HepG2 (cell line): Measurements from ENCODE around the gene TOX2. TPM values are rescaled to one million over a fixed set of nuclear protein-coding genes. Genes with fewer than 3 reads are reported as not detected.
A peak's percentile ranks its signal among the peaks of the same experiment; 100 is the strongest.

Experiments used
- ATAC-seq: fragments of 200-7000 bp; cut with Tn5 transposase; 3 replicates; pipeline ENCODE4 v1.9.1; 2020; ENCODE audit warnings: mild to moderate bottlenecking, moderate library complexity
- BruUV-seq: library from RNA; stranded (reverse); fragments of 400-500 nt; replicated peaks from 2 replicates; lab custom pipeline; 2021; lab: Mats Ljungman, UMichigan
- CTCF ChIA-PET: fragments of 300-600 bp; formaldehyde crosslinking; extraction: SDS; loops from one replicate; lab custom pipeline; 2021; ENCODE audit warnings: low total read pairs, inconsistent platforms, low intra/inter-chr PET ratio; lab: Yijun Ruan, JAX
- POLR2A ChIA-PET: fragments of 350-600 bp; sonication (Branson Sonifier 250); formaldehyde crosslinking; loops from one replicate; lab custom pipeline; 2020; ENCODE audit warnings: antibody characterized with exemption, inconsistent platforms; lab: Yijun Ruan, JAX
- DNase-seq: peaks from one replicate; pipeline ENCODE4 v3.0.0-alpha.2; 2015; ENCODE audit warnings: low spot score
- FAIRE-seq: peaks from 3 replicates; lab custom pipeline; 2011; peaks lifted over from hg19 to GRCh38; lab: Jason Lieb, UNC
- H2AFZ ChIP-seq: one replicate; pipeline ENCODE4 v1.6.1; 2011; ENCODE audit warnings: low read length, inconsistent platforms
- H3K27ac ChIP-seq: fragments of 300-600 bp; 3 replicates; pipeline ENCODE4 v1.8.0; 2011; ENCODE audit warnings: mixed run types, mild to moderate bottlenecking, mixed read lengths, low read length, inconsistent platforms; ENCODE audit not compliant: insufficient read depth; ENCODE audit errors: extremely low read length
- H3K27me3 ChIP-seq, 2 experiments: fragments of 200-600 bp in 1 of 2; 2 replicates in 1 of 2; 3 replicates in 1 of 2; pipeline versions ENCODE4 v1.6.0 to v1.8.0; 2011; ENCODE audit warnings: low read length in 2 of 2, mild to moderate bottlenecking in 2 of 2, moderate library complexity in 2 of 2, inconsistent platforms in 1 of 2; ENCODE audit not compliant: insufficient read depth in 2 of 2, control insufficient read depth in 1 of 2
- H3K36me3 ChIP-seq, 2 experiments: fragments of 200-600 bp in 1 of 2; replicated peaks in 1 of 2; 2 replicates in 1 of 2; 3 replicates in 1 of 2; pipeline versions ENCODE4 v1.5.1 to v1.8.0; 2011; ENCODE audit warnings: low read length in 2 of 2, inconsistent platforms in 1 of 2; ENCODE audit not compliant: insufficient read depth in 2 of 2, control insufficient read depth in 1 of 2
- H3K4me1 ChIP-seq: 2 replicates; pipeline ENCODE4 v1.5.1; 2012; ENCODE audit warnings: low read length, inconsistent platforms; ENCODE audit not compliant: insufficient read depth
- H3K4me2 ChIP-seq: 2 replicates; pipeline ENCODE4 v1.6.0; 2011; ENCODE audit warnings: low read depth, low read length, inconsistent platforms
- H3K4me3 ChIP-seq, 3 experiments: fragments of 200-600 bp in 1 of 3; sonication (generic), shearing (Covaris generic) in 1 of 3; replicated peaks in 1 of 3; 2 replicates each; pipeline ENCODE4 v1.5.1; 2011 to 2016; ENCODE audit warnings: low read length in 3 of 3, inconsistent platforms in 2 of 3, low read depth in 2 of 3, mild to moderate bottlenecking in 2 of 3, control low read depth in 1 of 3, mixed read lengths in 1 of 3; ENCODE audit not compliant: insufficient read depth in 1 of 3
- H3K79me2 ChIP-seq: one replicate; pipeline ENCODE4 v1.6.1; 2011; ENCODE audit warnings: low read length, inconsistent platforms; ENCODE audit not compliant: insufficient read depth
- H3K9ac ChIP-seq: 2 replicates; pipeline ENCODE4 v1.6.0; 2011; ENCODE audit warnings: mild to moderate bottlenecking, low read depth, low read length, inconsistent platforms; ENCODE audit not compliant: insufficient read depth
- H3K9me3 ChIP-seq: 2 replicates; pipeline ENCODE4 v1.5.1; 2012; ENCODE audit warnings: mild to moderate bottlenecking, low read length
- H4K20me1 ChIP-seq: 2 replicates; pipeline ENCODE4 v1.6.0; 2011; ENCODE audit warnings: inconsistent platforms, mild to moderate bottlenecking, low read length, moderate library complexity; ENCODE audit not compliant: insufficient read depth
- BATF2 ChIP-seq: sonication (generic); formaldehyde crosslinking; IDR thresholded peaks from 2 replicates; pipeline ENCODE4 v1.8.0; 2022; ENCODE audit warnings: mild to moderate bottlenecking, missing genetic modification reagents, moderate library complexity
- CEBPB ChIP-seq: IDR thresholded peaks from 2 replicates; pipeline ENCODE4 v1.6.1; 2011; ENCODE audit warnings: low read depth, low read length, improper control_type of control experiment, borderline replicate concordance
- EZH2 ChIP-seq: conservative IDR thresholded peaks from 2 replicates; pipeline ENCODE4 v1.6.1; 2012; ENCODE audit warnings: mild to moderate bottlenecking, low read depth, low read length, moderate library complexity
- FOXP1 ChIP-seq, 2 experiments: fragments of 450-650 bp in 1 of 2; IDR thresholded peaks; 2 replicates each; pipeline ENCODE4 v1.6.1; 2017 to 2018; ENCODE audit warnings: antibody characterized with exemption in 1 of 2
- JARID2 ChIP-seq: sonication (generic); formaldehyde crosslinking; IDR thresholded peaks from 2 replicates; pipeline ENCODE4 v1.8.1; 2023; ENCODE audit warnings: missing genetic modification reagents, inconsistent platforms; ENCODE audit not compliant: insufficient replicate concordance
- MED1 ChIP-seq: sonication (generic); formaldehyde crosslinking; IDR thresholded peaks from 2 replicates; pipeline ENCODE4 v1.4.0; 2020; ENCODE audit warnings: missing genetic modification reagents
- PHF8 ChIP-seq: sonication (generic); formaldehyde crosslinking; IDR thresholded peaks from 2 replicates; pipeline ENCODE4 v1.5.0; 2020; ENCODE audit warnings: missing genetic modification reagents
- TCF7 ChIP-seq: sonication (generic); IDR thresholded peaks from 2 replicates; pipeline ENCODE4 v1.6.1; 2016; ENCODE audit warnings: antibody characterized with exemption, low read depth
- ZNF441 ChIP-seq: sonication (generic); formaldehyde crosslinking; IDR thresholded peaks from 2 replicates; pipeline ENCODE4 v1.7.0; 2021; ENCODE audit warnings: missing genetic modification reagents, borderline replicate concordance
- WGBS: methylation state at CpG from one replicate; pipeline ENCODE4 v1.1.6; 2017; ENCODE audit warnings: low lambda C conversion rate; 5-methylcytosine and 5-hydroxymethylcytosine counted together
- in situ Hi-C: cut with HindIII; loops from 2 replicates; pipeline ENCODE4 v1.10.0; 2017; ENCODE audit warnings: low pct_unique_long_range_greater_than_20kb; ENCODE audit not compliant: extremely low pct_ligation_motif_present
- intact Hi-C: fragments of 100-400 bp; cut with micrococcal nuclease; formaldehyde crosslinking; loops from one replicate; pipeline ENCODE4 v1.10.0; 2022; ENCODE audit not compliant: unreplicated experiment
- polyA plus RNA-seq, 8 experiments: library from polyadenylated mRNA; depleted of rRNA in 3 of 8; stranded (reverse) in 7 of 8; unstranded in 1 of 8; fragments of >200 nt; fragmentation: Illumina TruSeq in 4 of 8; extraction: Trizol in 4 of 8; gene quantifications; 2 replicates each; pipeline versions ENCODE4 v1.2.1 to v1.2.3, GENCODE V29; 2011 to 2016; ENCODE audit warnings: low read depth in 4 of 8, missing spikeins in 1 of 8, mixed read lengths in 1 of 8; ENCODE audit not compliant: insufficient read depth in 1 of 8
- total RNA-seq, 5 experiments: library from RNA; depleted of rRNA; stranded (reverse); fragments of >200 nt; fragmentation: Illumina TruSeq; extraction: Trizol; gene quantifications; 2 replicates each; pipeline ENCODE4 v1.2.3, GENCODE V29; 2016; ENCODE audit warnings: low read depth in 1 of 5

The TOX2 gene
- total and polyA plus RNA-seq, 2 of the 13 experiments (the other 11 are each of a cell fraction or from before 2014, with no cell fraction given) = not detected

GRCh38 chr20:43979576-43980105 is 65.0 kb downstream of the TOX2 start:
- in situ Hi-C loops = no loop called here
- no TSS peak for BruUV-seq

DNA sequence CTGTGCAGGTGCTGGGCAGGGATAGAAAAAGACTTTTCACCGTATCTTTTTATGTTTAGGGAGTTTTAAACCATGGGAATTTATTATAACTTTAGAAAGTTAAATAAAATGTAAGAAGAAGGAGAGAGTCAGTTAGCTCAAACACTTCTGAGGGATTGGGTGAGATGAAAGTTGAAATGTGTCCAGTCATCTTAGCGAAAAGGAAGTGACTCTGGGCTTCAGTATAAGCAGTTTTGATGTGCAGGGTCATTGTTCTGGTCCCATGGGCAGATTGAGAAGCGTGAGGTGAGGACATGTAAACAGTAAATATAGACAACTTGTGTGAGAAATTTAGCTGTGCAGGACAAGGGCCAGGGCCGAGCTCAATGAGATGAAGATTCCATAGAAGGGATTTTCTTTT is 66.9 kb downstream of the TOX2 start:
- ChIA-PET POLR2A (no interaction called here), CTCF (no interaction called here)
- no peaks in the 10 kb centered on the region; the same call in 1 of the 2 replicates for H4K20me1 ChIP-seq
- no peaks in the 10 kb centered on the region for H3K79me2 ChIP-seq
- intact Hi-C loops = no loop called here
- no peak overlapping the region for H3K4me3 ChIP-seq
- H3K4me1 ChIP-seq = no peaks in the 10 kb centered on the region
- WGBS = 2% methylated on average over 4 of the region's 4 CpGs
- FAIRE-seq = no peak
- H3K27ac ChIP-seq = no peak overlapping the region
- ATAC-seq = no peak
- no peak for DNase-seq
- TF ChIP-seq ZNF441 (CRISPR knock-in tag) = no peak
- TF ChIP-seq BATF2 (CRISPR knock-in tag) = no peak
- TF ChIP-seq EZH2 = no peak
- no peak for TF ChIP-seq JARID2
- no peak for TF ChIP-seq TCF7
- H3K9me3 ChIP-seq = no peaks in the 10 kb centered on the region
- H2AFZ ChIP-seq = no peak overlapping the region
- no peaks in the 10 kb centered on the region for H3K36me3 ChIP-seq
- H3K27me3 ChIP-seq = peaks cover 2 to 3% of the 10 kb centered on the region in 2 experiments; a peak in 2 of 5 replicates
- BruUV-seq = no TSS peak
- H3K9ac ChIP-seq = no peak overlapping the region
- no peak overlapping the region for H3K4me2 ChIP-seq
- in situ Hi-C loops = no loop called here

More at GRCh38 chr20:43979576-43980105, 65.0 kb downstream of the TOX2 start:
- Histone ChIP-seq H3K4me3 (no peak overlapping the region), H3K36me3 (no peaks in the 10 kb centered on the region), H2AFZ (no peak overlapping the region), H4K20me1 (no peaks in the 10 kb centered on the region; the same call in 1 of the 2 replicates), H3K27ac (no peak overlapping the region), H3K9me3 (no peaks in the 10 kb centered on the region), H3K9ac (no peak overlapping the region), H3K4me1 (no peaks in the 10 kb centered on the region), H3K4me2 (no peak overlapping the region), H3K27me3 (peaks cover 0 to 2% of the 10 kb centered on the region in 2 experiments; a peak in 1 of 5 replicates), H3K79me2 (no peaks in the 10 kb centered on the region)
- FAIRE-seq = no peak
- CTCF ChIA-PET = no interaction called here
- no peak for ATAC-seq
- POLR2A ChIA-PET = no interaction called here
- DNase-seq = no peak
- intact Hi-C loops = no loop called here
- 16% methylated on average over 4 of the region's 4 CpGs for WGBS
- TF ChIP-seq MED1 (CRISPR knock-in tag) = no peak
- no peak for TF ChIP-seq FOXP1 (IDR thresholded peaks at IDR 0.05)
- no peak for TF ChIP-seq FOXP1 (CRISPR knock-in tag; IDR thresholded peaks at IDR 0.05)
- peak; percentile 19; the same call in 1 of the 2 replicates for TF ChIP-seq CEBPB
- TF ChIP-seq PHF8 (CRISPR knock-in tag) = no peak
